SH-SY5Y (cell line): Measurements from ENCODE around the gene IFNG.

Experiments
- GATA2 ChIP-seq: IDR thresholded peaks from 2 replicates; pipeline ENCODE4 v1.6.1; 2011; ENCODE audit warnings: mild to moderate bottlenecking, low read depth, low read length
- GATA3 ChIP-seq: IDR thresholded peaks from 2 replicates; pipeline ENCODE4 v1.6.1; 2011; ENCODE audit warnings: low read depth, mild to moderate bottlenecking, low read length, moderate library complexity

GRCh38 chr12:68198507-68199086, 39.1 kb upstream of the IFNG start:
- TF ChIP-seq GATA2 (no peak), GATA3 (no peak)
